Motor neuron (in vitro differentiated cells): Measurements from ENCODE around the gene LYZL6. TPM values are rescaled to one million over a fixed set of nuclear protein-coding genes. Genes with fewer than 3 reads are reported as not detected.

Source experiments
- ATAC-seq, 8 experiments: fragments of 200-7000 bp; cut with Tn5 transposase; replicated peaks in 6 of 8; 2 replicates each; pipeline ENCODE4 v1.8.0; 2021; ENCODE audit warnings: mild to moderate bottlenecking in 8 of 8, moderate library complexity in 8 of 8
- H3K27ac ChIP-seq, 2 donors: fragments of 250-450 bp; sonication (Bioruptor Pico); 2 replicates each; pipeline ENCODE4 v1.9.0; 2021; ENCODE audit warnings: antibody characterized with exemption in 2 of 2, mild to moderate bottlenecking in 2 of 2, moderate library complexity in 1 of 2
- H3K4me1 ChIP-seq, 2 donors: fragments of 250-450 bp; sonication (Bioruptor Pico); replicated peaks in 1 of 2; 2 replicates each; pipeline ENCODE4 v1.6.1; 2021; ENCODE audit warnings: antibody characterized with exemption in 2 of 2, mild to moderate bottlenecking in 2 of 2, moderate library complexity in 1 of 2
- H3K4me3 ChIP-seq, 5 donors: fragments of 250-450 bp; sonication (Bioruptor Pico); 2 replicates each; pipeline ENCODE4 v1.9.0; 2021; ENCODE audit warnings: antibody characterized with exemption in 5 of 5, mild to moderate bottlenecking in 5 of 5, moderate library complexity in 4 of 5
- WGBS, 10 experiments: fragments of 450-650 bp; shearing (Covaris generic); methylation state at CpG; one replicate each; pipeline ENCODE4 v1.0.0; 2022; 5-methylcytosine and 5-hydroxymethylcytosine counted together
- in situ Hi-C, 9 experiments: fragments of 400-800 bp; cut with MboI; loops; one replicate each; pipeline ENCODE4 v1.15.0; 2021; ENCODE audit warnings: low sequenced_read_pairs in 9 of 9, low pct_unique_long_range_greater_than_20kb in 2 of 9; ENCODE audit not compliant: unreplicated experiment in 9 of 9
- total RNA-seq, 8 experiments: library from RNA; unstranded; fragments of 300-600 nt; gene quantifications; 2 replicates each; pipeline versions ENCODE4 v1.2.3 to v1.2.4, GENCODE V29; 2022

Gene LYZL6, protein sequence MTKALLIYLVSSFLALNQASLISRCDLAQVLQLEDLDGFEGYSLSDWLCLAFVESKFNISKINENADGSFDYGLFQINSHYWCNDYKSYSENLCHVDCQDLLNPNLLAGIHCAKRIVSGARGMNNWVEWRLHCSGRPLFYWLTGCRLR
- total RNA-seq: under 1 TPM in 1 of 8 experiments, not detected in 7; 0.66 TPM

DNA sequence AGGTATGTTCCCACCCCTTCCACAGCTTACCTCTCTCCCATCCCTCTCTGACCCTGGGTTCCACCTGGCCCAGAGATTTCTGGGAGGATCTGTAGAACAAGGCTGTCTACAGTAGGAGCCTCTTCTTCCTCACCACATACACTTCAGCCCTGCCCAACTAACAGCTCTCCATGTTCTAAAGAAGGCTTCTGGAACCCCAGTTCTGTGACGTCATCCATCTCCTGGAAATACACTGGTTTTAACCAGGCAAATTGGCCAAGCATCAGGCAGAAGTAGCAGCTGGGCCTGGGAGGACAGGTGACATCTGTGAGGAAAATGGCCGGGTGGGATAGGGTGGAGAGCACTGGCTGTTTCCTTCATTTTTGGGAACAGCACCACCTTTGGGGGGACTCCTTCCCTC is at the start of gene LYZL6:
Gene LYZL6 (minus strand): TSS at position 177 of the 400 bp plus-strand sequence. CDS start 4,357 bp downstream, outside the sequence.
- H3K4me1 ChIP-seq: no peaks in the 10 kb centered on the region
- no peak for ATAC-seq
- H3K27ac ChIP-seq: no peak within 1 kb of the TSS
- in situ Hi-C loops: loop anchor here in 1 of 9 experiments (25.0 kb wide), 1 partner anchor 106 kb away; no protein-coding TSS in a partner anchor
- WGBS, 10 experiments: 20 to 90% (median 56%) methylated on average over 1 to 2 of the region's 2 CpGs; no CpG with 5 or more reads in 6 of the 10 experiments
- H3K4me3 ChIP-seq: no peak within 1 kb of the TSS

GRCh38 chr17:35991075-35991474 is 47.6 kb upstream of the LYZL6 start:
- WGBS, 10 experiments: 14 to 100% (median 71%) methylated on average over 1 to 2 of the region's 2 CpGs; no CpG with 5 or more reads in 1 of the 10 experiments

DNA sequence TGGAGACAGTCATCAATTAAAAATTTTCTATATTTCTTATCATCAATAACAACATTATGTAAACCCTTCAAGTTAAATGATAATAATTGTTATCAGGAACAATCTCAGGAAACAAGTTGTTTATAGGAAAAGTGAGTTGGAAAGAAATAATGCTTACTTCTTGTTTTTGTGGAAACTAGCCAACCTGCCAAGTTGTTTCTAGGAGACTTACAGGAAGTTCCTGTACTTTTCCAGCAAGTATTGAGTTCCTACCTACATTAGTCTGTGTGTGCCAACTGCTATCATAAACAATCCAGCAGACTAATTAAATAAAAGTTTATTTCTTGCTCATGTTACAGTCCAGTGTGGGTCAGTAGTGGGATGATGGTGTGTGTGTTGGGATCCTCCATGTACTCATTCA is 44.7 kb upstream of the LYZL6 start:
- Histone ChIP-seq H3K27ac (no peak overlapping the region), H3K4me1 (no peaks in the 10 kb centered on the region), H3K4me3 (no peak overlapping the region)
- ATAC-seq: no peak
- in situ Hi-C loops: loop anchor here in 1 of 9 experiments (25.0 kb wide), 1 partner anchor 149 kb away; no protein-coding TSS in a partner anchor

More at GRCh38 chr17:35991075-35991474, 47.6 kb upstream of the LYZL6 start:
- Histone ChIP-seq H3K4me1 (no peaks in the 10 kb centered on the region), H3K27ac (no peak overlapping the region), H3K4me3 (no peak overlapping the region)
- peak in 1 of 8 experiments; percentile 53 for ATAC-seq
- in situ Hi-C loops: loop anchor here in 1 of 9 experiments (25.0 kb wide), 1 partner anchor 146 kb away; no protein-coding TSS in a partner anchor

- 0 to 100% (median 86%) methylated on average over 1 of the region's 1 CpG; no CpG with 5 or more reads in 6 of the 10 experiments for WGBS, 10 experiments
These were observed 43.1 kb upstream of the LYZL6 start, which contains the start of gene CCL14 for GRCh38 chr17:35986643-35987042. Gene CCL14 (minus strand): TSS chr17:35986729. CDS start chr17:35986649, 80 bp downstream.

GRCh38 chr17:35984140-35984539 is 40.6 kb upstream of the LYZL6 start:
- no peak for ATAC-seq
- Histone ChIP-seq H3K27ac (no peak overlapping the region), H3K4me3 (no peak overlapping the region), H3K4me1 (no peaks in the 10 kb centered on the region)
- WGBS, 10 experiments: 71 to 100% (median 88%) methylated on average over 1 to 4 of the region's 6 CpGs; no CpG with 5 or more reads in 5 of the 10 experiments
- in situ Hi-C loops: loop anchor here in 1 of 9 experiments (25.0 kb wide), 1 partner anchor 153 kb away; no protein-coding TSS in a partner anchor

More at GRCh38 chr17:35986643-35987042, 43.1 kb upstream of the LYZL6 start, which contains the start of gene CCL14:
- no peak within 1 kb of the TSS for H3K4me3 ChIP-seq
- no peak for ATAC-seq
- no peak within 1 kb of the TSS for H3K27ac ChIP-seq
- in situ Hi-C loops: loop anchor here in 1 of 9 experiments (25.0 kb wide), 1 partner anchor 151 kb away; no protein-coding TSS in a partner anchor
- H3K4me1 ChIP-seq: no peaks in the 10 kb centered on the region

GRCh38 chr17:35982409-35983191 is 39.1 kb upstream of the LYZL6 start:
- Histone ChIP-seq H3K4me1 (no peaks in the 10 kb centered on the region), H3K4me3 (no peak overlapping the region), H3K27ac (no peak overlapping the region)
- ATAC-seq: no peak
- 17 to 86% (median 63%) methylated on average over 1 to 3 of the region's 3 CpGs for WGBS, 10 experiments
- in situ Hi-C loops: loop anchor here in 1 of 9 experiments (25.0 kb wide), 1 partner anchor 155 kb away; no protein-coding TSS in a partner anchor

GRCh38 chr17:35981908-35982330 is 38.4 kb upstream of the LYZL6 start:
- H3K27ac ChIP-seq: no peak overlapping the region
- H3K4me3 ChIP-seq: no peak overlapping the region
- 0 to 83% (median 50%) methylated on average over 1 to 4 of the region's 4 CpGs; no CpG with 5 or more reads in 2 of the 10 experiments for WGBS, 10 experiments
- in situ Hi-C loops: loop anchor here in 1 of 9 experiments (25.0 kb wide), 1 partner anchor 155 kb away; no protein-coding TSS in a partner anchor
- peak in 1 of 8 experiments; percentile 43 for ATAC-seq
- H3K4me1 ChIP-seq: no peaks in the 10 kb centered on the region

- Histone ChIP-seq H3K27ac (no peak within 1 kb of the TSS), H3K4me3 (no peak within 1 kb of the TSS), H3K4me1 (no peaks in the 10 kb centered on the region)
- no peak for ATAC-seq
- in situ Hi-C loops: loop anchor here in 1 of 9 experiments (25.0 kb wide), 1 partner anchor 156 kb away; no protein-coding TSS in a partner anchor
- WGBS, 10 experiments: 0 to 97% (median 68%) methylated on average over 1 to 9 of the region's 12 CpGs; no CpG with 5 or more reads in 2 of the 10 experiments
These were observed 37.7 kb upstream of the LYZL6 start, which contains the start of gene CCL16 for GRCh38 chr17:35981246-35981645. Gene CCL16 (minus strand): TSS chr17:35981497. CDS start chr17:35981420, 77 bp downstream.

GRCh38 chr17:35978346-35978745 is 34.8 kb upstream of the LYZL6 start:
- in situ Hi-C loops: loop anchor here in 6 of 9 experiments (10.0 to 25.0 kb wide), 3 partner anchors 156 to 166 kb away; no protein-coding TSS in a partner anchor
- 17 to 100% (median 83%) methylated on average over 1 to 3 of the region's 3 CpGs; no CpG with 5 or more reads in 3 of the 10 experiments for WGBS, 10 experiments
- no peaks in the 10 kb centered on the region for H3K4me1 ChIP-seq
- no peak overlapping the region for H3K27ac ChIP-seq
- ATAC-seq: no peak
- H3K4me3 ChIP-seq: no peak overlapping the region

- in situ Hi-C loops: loop anchor here in 6 of 9 experiments (10.0 to 25.0 kb wide), 3 partner anchors 157 to 167 kb away; no protein-coding TSS in a partner anchor
- 17 to 100% (median 89%) methylated on average over 1 to 5 of the region's 7 CpGs; no CpG with 5 or more reads in 3 of the 10 experiments for WGBS, 10 experiments
These were observed 34.0 kb upstream of the LYZL6 start for GRCh38 chr17:35977509-35977908.

GRCh38 chr17:35973333-35974260 is 30.1 kb upstream of the LYZL6 start:
- ATAC-seq: peak in 1 of 8 experiments; percentile 55
- Histone ChIP-seq H3K4me3 (no peak overlapping the region), H3K27ac (no peak overlapping the region), H3K4me1 (no peaks in the 10 kb centered on the region)
- WGBS, 10 experiments: 14 to 88% (median 74%) methylated on average over 2 to 8 of the region's 10 CpGs
- in situ Hi-C loops: loop anchor here in 8 of 9 experiments (10.0 to 25.0 kb wide), 4 partner anchors 161 to 514 kb away; partner anchors contain the start of gene ZNHIT3 (in 4 of the 8)

More at GRCh38 chr17:35977509-35977908, 34.0 kb upstream of the LYZL6 start:
- Histone ChIP-seq H3K27ac (no peak overlapping the region), H3K4me1 (no peaks in the 10 kb centered on the region), H3K4me3 (no peak overlapping the region)
- no peak for ATAC-seq
